Measurements from ENCODE around the gene COL28A1.
"Not testable (repeated sequence)": the region's sequence is repeated elsewhere in the genome, so short reads cannot be mapped to it uniquely, and the experiment has no call there.

COL28A1 gene

DNA sequence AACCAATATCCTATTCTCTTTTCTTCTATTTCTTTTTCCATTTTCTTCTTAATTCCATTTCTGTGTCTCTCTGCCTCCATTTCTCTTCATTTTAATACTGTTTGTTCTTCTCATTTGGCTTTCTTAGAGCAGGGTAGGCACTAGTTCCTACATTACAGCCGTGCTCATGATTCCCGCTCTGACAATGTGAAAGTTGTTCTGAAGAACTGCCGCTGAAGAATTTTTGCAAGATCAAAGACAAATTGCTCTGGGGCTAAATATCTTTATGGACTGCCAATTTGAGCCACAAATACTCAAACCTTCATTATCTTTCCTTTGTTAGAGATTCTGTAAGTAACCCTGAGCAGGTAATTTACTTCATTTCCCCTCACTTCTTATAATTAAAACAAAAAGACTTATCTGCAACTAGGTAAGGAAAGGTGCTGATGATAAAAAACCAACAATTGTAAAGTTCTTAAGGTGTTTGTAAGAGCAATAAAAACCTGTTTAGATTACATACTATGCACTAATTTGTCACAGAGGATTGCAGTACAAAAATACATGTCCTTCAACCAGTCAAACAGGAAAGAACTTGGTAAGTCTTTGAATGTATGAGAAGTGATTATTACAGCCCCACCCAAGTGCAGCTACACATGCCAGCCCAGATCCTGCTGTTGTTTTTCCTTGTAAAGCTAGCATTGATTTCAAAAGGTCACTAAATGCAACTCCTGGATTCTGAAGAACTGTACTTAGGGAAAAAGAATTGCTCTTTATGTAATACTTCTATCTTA is 127.5 kb downstream of the COL28A1 start:
- DNase-seq, result no peak

DNA sequence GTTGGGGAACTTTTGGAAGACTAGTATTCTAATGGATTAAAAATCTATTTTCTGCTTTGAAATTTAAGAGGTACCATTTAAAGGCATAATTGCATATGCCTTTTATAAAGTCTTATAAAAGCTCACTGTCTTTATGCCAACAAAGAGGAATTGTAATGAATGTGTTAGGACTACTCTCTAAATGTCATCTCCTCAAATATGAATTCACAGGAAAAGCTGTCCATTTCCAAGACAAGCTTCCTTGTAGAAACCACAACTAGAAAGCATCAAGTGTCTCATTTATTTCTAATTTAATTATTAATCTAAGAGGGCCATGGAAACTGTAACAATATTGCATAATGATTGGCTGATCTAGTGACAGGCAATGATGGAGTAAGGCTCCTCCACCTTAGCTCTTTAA is 130.2 kb downstream of the COL28A1 start:
- no peak for DNase-seq

DNA sequence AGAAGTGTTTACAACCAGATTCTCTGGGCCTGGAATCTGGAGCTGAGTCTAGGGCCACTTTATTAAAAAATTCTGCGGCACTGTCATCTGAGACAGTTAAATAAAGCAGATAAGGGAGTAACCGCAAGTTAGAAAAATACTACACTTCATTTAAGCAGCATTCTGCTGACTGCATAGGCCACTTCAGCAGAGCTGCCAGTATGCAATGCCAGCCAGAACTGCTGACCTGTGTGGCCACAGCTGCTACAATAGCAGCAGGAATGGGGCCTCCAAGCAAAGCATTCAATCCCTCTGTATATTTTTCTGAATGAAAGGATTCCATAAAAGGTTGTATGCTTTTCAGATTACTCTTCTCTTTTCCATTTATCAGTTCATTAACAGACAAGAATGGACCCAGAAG is 136.0 kb downstream of the COL28A1 start:
- DNase-seq, result no peak

DNA sequence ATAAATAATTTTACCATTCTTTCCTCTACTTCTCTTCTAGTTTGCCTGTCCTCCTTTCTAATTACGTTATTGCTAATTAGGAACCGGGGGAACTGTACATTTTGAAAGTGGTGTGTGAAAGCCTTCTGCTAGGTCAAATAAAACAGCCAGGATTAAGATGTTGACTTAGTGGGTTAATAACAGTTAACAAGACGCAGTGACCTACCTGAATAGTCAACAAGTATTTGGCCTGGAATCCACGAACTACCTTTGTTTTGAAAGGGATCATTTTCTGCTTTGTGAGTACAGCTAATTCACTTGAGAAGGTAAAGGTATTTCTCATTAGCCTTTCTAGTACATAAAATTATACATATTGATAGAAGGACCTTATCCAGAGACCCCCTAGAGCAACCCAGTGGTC is 139.9 kb downstream of the COL28A1 start:
- no peak for DNase-seq

DNA sequence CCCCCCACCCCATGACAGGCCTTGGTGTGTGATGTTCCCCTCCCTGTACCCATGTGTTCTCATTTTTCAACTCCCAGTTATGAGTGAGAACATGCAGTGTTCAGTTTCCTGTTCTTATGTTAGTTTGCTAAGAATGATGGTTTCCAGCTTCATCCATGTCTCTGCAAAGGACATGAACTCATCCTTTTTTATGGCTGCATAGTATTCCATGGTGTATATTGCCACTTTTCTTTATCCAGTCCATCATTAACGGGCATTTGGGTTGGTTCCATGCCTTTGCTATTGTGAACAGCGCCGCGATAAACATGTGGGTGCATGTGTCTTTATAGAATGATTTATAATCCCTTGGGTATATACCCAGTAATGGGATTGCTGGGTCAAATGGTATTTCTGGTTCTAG is 147.5 kb downstream of the COL28A1 start:
- not testable (repeated sequence) for DNase-seq

DNA sequence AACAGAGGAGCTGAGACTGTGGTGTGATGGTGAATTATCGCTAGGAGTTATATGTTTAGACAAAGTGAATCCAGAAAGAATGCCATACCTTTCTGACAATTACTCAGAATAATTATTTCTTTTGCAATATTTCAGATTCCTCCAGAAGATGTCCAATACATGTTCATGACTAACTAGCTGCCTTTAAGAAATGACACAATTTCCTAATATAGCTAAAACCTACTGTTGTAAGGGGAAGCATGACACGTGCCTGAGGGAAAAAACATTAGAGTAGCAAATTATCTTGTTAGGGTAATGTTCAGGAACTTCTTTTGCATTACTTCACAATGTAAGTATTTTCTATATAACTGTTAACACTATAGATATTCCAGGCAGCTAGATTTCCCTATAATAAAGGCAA is 150.3 kb downstream of the COL28A1 start:
- no peak for DNase-seq

DNA sequence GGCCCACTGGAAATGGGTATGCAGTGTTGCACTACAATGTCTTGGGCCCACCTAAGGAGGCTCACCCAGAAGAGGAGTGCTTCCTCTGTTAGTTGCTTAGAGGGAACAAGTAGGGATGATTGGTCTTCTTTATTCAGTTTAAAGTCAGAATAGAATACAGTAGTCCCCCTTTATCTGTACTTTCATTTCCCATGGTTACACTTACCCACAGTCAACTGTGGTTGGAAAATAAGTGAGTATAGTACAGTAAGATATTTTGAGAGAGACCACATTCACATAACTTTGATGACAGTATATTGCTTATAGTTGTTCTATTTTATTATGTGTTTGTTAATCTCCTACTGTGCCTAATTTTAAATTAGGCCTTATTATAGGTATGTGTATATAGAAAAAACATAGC is 151.4 kb downstream of the COL28A1 start:
- no peak for DNase-seq

DNA sequence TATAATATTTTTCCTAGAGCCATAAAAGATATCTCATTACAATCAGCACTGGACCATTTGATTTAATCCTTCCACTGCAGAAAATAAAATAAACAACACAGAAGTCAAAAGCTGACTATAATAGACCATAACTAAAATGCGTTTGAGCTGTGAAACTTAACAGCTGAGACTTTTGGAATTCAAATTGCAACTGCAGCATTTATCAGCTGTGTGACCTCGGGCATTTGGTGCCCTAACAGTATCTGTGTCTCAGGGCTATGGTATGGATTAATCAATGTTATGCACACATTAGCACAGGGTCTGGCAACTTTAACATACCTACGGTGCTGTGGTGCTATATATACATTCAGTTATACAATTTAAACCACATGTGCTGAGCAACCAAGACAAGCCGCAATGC is 160.1 kb downstream of the COL28A1 start:
- no peak for DNase-seq

DNA sequence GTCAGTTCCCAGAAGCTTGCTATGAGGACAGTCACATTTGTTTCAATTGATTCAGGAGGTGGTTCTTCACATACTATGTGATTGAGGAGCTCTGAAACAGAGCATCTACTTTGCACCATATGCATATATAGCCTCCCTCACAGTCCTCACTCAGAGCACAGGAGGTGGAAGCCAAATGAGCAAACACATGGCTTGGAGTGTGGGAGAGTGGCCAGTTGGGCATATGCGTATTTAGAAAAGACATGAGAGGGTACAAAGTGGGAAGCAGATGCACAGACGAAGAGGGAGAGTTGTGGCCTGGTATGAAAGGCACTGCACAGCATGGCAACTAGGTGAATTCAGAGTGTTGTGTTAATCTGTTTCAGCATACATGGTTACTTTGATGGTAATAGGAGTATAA is 165.6 kb downstream of the COL28A1 start:
- DNase-seq, result no peak

DNA sequence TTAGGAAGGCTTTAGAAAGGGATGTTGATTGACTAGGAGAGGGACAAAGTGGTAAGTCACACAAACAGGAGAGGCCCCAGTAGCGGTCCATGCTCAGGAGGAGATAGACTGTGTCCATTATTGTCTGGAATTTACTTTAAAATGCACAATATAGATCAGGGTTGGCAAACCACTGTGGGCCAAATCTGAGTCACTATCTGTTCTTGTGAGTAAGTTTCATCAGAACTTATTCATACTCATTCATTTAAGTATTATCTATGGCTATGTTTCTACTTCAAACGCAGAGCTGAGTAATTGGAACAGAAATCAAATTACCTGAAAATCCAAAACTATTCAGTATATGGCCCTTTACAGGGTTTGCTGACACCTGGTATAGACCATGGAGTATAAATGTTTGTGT is 166.5 kb downstream of the COL28A1 start:
- no peak for DNase-seq

DNA sequence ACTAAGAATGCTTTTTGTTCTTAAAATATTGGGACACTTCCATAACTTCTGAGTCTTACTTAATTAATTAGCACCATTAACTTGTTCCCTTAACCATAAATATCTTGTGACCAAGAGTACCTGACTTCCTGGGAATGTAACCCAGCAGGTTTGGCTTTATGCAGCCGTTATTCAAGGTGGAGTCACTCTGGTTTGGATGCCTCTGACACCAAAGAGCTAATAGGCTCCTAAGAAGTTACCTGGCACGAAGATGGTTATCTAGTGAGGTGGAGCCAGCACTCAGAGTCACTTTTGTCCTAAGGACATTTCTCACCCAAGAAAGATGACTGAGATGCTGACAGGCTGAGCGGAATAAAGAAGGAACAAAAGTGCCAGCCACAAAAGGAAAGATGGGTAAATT is 181.0 kb downstream of the COL28A1 start:
- DNase-seq, result no peak

DNA sequence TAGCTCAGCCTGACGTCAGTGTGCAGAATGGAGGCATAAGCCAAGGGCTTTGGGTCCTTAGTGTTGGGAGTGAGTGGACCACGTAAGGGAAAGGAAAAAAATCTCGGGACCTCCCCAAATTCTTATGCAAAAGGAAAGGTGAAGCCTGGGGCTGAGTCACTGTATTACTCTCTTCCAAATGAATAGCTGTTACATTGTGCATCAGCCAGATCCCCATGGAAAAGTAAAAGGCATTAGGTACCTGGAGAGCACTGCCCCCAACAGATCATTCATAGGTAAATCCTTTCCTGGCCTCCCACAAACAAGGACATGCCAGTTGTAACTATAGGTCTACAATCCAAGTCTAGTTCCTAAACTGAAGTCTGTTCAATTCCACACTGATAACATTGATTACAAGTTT is 182.8 kb downstream of the COL28A1 start:
- no peak for DNase-seq

DNA sequence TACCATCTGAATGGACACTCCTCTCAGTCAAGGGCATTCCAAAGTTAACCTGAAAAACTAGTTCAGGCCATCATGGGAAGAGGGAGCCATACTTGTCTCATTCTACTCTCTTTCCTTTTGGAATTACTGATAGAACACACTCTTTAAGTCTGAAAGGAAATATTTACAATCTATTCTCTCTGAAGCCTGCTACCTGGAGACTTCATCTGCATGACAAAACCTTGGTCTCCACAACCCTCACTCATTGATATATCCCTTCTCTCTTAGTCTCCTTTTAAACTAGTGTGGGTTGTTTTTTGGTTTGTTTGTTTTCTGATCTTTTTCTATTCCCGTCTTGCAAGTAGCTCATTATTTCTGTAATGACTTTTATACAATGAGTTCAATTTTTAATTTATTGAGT is 183.8 kb downstream of the COL28A1 start:
- DNase-seq, result no peak

DNA sequence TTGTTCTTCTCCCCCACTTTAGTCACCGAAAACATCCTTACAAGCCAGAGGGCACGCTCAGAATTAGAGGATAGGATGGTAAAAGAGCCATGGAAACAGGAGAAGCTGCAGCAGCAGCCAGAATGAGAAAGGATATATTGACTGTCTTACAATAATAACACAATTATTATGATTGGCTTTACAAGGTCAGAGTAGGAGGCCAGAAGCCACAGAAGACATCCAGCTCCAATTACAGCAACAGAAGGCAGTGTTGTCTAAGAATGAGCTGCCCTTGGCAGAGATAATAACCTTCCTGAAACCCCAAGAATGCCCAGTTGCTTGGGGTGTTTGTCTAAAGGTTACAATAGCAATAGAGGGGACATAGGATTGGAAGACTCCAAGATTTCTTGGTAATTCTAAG is 184.5 kb downstream of the COL28A1 start:
- no peak for DNase-seq

DNA sequence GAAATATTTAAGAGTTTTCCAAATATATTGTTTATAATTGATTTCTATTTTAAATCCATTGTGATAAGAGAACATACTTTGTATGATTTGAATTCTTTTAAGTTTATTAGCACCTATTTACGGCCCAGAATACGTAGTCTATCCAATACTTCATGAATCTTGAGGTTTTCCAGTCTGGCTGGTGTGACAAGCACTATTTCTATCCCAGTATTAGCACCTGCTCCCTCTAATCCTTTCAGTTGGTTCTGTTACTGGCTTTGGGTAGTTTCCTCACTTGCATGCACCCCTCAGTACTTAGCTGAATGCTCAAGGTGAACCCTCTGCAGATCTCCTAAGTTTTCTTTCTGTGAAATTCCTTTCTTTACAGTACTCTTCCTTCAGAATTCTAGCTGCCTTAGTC is 186.5 kb downstream of the COL28A1 start:
- DNase-seq, result no peak

DNA sequence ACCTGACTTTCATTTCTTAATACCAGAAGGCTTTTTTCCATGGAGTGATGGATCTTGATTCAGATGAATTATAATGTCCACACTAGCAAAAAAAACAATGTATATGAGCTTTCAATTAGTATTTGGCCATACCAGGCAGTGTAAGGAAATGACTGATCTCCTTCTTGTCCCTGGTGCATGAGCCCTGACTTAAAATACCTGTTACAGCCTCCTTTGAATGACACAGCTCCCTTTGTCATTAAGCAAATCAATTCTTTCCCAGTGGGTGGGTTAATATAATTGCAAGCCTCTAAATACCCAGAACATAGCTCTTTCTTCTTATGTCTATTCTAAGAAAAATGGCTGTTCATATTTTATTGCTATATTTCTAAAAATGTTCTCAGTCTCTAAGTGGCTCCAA is 188.6 kb downstream of the COL28A1 start:
- DNase-seq, result no peak

DNA sequence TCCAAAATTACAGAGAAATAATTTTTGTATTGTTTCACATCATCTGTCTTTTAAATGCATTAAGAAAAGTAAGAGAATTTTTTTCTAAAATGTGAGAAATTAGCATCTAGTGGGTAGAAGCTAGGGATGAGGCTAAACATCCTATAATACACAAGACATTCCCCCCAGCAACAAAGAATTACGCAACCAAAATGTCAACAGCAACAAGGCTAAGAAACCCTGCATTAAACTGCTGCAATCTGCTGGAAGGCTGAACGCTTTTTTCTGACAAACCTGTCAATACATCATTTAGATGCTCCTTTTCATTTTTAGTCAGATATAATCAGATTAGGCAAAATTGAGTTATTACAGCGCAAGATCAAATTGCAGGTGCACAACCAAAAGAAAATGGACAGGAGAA is 191.1 kb downstream of the COL28A1 start:
- DNase-seq, result no peak

DNA sequence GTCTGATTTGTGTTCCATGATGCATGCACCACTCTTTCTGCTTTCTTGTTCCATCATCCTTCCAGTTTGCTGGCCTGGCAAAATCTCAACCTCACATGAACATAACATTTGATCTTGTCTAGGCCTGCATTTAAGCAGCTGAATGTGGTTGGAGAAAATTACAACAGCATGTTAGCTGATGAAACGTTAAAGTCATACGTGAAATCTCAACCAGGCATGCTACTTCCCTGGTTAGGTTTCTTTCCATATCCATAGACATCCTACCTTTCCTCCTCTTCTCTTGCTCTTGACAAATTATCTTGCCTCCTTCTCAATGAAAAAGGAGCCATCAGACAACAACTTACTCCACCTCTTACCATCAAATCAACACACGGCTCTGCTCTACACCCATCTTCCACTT is 199.8 kb downstream of the COL28A1 start:
- DNase-seq, result no peak

DNA sequence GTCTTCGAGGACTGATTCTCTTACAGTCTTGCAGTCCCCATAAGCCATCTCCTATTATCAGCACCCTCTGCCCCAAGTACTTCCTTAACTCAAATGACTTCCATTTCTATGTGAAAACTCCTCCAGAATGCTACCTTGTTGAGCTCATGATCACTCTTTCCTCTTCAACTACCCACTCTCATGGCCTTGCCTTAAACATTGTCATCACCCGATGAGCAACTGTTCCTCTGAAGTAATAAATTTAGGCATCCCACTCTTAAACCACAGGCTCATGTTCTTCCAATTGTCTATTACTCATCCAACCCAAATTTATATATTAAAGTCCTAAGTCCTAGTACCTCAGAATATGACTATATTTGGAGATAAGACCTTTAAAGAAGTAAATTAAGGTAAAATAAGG is 200.5 kb downstream of the COL28A1 start:
- DNase-seq, result no peak

DNA sequence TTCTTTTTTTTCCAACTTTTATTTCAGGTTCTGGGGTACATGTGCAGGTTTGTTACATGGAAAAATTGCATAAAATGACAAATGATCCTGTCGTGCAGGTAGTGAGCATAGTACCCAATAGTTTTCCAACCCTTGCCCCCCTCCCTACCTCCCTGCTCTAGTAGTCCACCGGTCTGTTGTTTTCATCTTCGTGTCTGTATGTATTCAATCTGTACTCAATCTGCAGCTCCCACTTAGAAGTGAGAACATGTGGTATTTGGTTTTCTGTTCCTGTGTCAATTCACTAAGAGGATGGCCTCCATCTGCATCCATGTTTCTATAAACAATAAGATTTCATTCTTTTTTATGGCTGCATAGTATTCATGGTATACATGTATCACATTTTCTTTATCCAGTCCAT is 202.1 kb downstream of the COL28A1 start:
- no peak for DNase-seq

DNA sequence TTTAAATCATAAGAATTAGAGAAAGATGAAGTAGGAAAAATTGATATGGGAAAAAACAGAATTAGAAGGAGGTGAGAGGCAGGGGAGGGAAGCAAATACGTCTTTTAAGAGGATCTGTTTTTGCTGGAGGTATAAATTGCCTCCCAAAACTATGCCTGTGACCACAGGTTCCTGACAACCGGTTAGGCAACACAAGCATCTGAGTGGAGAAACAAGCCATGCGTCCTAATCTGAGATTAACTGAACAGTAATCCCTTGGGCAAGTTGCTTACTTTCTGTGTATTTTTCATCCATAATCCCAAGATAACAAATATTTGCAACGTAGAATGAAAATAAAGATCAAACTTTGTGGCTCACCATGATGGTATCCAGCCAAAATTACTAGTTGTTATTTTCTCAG is 204.2 kb downstream of the COL28A1 start:
- DNase-seq, result no peak

DNA sequence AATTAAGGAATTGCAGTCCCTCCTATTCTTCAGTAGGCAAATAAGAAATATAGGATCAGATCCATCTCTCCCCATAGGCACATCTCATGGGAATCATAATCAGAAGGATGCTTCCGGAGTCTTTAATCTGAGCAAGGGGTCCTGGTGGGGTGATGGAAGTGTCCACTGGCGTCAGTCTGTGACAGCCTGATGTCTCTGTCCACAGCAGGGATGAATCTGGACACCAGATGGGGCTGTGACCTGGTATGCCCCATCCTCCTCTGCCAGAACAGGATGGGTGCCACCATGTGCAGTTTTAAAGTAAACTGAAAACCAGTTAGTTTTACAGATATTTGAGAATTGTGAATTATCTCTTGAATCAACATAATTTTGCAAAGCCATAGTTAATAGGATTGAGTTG is 204.7 kb downstream of the COL28A1 start:
- no peak for DNase-seq

DNA sequence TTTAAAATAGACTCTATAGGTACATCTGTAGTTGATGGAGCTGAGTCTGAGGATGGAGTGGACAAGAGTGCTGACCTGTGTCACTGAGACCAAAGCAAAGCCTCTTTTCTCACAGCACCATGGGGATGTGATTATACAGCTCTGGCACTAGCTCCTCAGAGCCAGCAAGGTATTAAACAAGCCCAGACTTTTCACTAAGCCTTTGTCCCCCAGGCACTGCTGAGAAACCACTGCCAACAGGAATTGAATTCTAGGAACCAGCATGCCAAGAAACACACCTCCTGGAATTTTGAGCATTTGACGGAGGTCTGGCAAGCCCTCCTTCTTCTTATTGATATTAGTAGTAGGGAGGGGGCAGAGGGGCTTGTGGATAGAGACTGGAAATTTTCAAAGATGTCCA is 206.3 kb downstream of the COL28A1 start:
- DNase-seq, result no peak

DNA sequence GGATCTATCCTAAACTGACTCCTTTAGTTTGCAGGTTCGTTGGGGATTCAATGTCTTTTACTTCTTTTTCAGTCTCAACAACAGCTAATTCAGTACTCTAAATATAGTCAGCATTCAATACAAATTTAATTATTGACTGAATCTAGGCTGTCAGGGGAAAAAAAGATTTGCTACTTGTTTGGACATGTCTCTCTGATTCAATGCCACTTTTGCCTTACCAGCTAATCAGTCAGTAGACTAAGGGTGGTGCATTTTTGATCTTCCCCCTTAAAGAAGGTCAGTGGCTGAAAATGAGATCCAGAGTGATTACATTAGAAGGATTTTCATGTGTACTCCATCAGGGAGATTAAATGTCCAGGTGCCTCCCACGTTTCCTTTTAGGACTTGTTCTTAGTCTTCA is 208.2 kb downstream of the COL28A1 start:
- DNase-seq, result no peak

DNA sequence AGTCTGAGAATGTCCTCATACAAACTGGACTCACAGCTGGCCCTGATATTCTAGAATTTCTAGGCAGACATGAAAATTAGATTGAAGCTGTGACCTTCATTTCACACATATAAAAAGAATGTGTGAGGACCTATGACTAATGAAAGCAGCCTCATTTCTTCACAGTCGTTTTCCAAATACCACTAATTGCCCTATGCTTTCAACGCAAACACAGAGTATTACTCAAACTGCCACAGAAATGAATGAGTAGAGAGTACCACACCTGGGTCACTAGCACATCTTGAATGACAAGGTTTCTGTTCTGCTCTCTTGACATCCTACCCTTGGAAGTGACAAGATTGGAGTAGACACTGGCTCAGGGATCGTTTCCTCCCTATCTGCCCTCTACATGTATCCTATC is 211.0 kb downstream of the COL28A1 start:
- DNase-seq, result no peak

DNA sequence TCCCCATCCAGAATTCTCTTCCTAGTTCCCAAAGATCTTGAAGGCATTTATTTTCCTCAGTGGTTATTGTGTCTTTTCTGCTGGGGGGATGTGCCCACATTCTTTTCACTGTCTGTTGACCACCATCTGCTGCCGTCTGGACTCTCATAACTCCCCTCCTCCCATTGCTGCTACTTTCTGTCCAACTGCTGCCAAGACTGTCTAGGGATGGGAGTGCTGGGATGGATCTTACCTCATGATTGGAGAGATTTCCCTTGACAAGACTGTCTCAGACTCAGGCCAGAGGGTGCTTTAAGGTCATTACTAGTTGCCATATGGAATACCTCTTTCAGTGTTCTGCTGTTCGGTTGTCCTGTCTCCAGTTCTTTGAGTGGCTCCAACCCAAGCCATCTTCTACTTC is 211.8 kb downstream of the COL28A1 start:
- DNase-seq, result no peak

Measured in CD4-positive, alpha-beta T cell treated with Interleukin-4 for 1 hour (primary cell).